K562 treated with DMSO at 1 percent for 48 hours (cell line): Measurements from ENCODE around the gene RPS6KA4. TPM values are rescaled to one million over a fixed set of nuclear protein-coding genes. Genes with fewer than 3 reads are reported as not detected.

ENCODE experiments used
- total RNA-seq: library from RNA; unstranded; fragments of 300-600 nt; gene quantifications from 2 replicates; pipeline ENCODE4 v1.2.3, GENCODE V29; 2022; ENCODE audit warnings: low replicate concordance; ENCODE audit errors: extremely low read depth

The RPS6KA4 gene
- total RNA-seq = not detected in 2 replicates

GRCh38 chr11:64358907-64359711 is at the start of gene RPS6KA4:
Gene RPS6KA4 (plus strand): TSS chr11:64359162. CDS start chr11:64359236, 74 bp downstream.

GRCh38 chr11:64317325-64317960 is 41.5 kb upstream of the RPS6KA4 start, which contains the start of gene TRMT112:
Gene TRMT112 (minus strand): TSS chr11:64317559. CDS start chr11:64317526, 33 bp downstream.

DNA sequence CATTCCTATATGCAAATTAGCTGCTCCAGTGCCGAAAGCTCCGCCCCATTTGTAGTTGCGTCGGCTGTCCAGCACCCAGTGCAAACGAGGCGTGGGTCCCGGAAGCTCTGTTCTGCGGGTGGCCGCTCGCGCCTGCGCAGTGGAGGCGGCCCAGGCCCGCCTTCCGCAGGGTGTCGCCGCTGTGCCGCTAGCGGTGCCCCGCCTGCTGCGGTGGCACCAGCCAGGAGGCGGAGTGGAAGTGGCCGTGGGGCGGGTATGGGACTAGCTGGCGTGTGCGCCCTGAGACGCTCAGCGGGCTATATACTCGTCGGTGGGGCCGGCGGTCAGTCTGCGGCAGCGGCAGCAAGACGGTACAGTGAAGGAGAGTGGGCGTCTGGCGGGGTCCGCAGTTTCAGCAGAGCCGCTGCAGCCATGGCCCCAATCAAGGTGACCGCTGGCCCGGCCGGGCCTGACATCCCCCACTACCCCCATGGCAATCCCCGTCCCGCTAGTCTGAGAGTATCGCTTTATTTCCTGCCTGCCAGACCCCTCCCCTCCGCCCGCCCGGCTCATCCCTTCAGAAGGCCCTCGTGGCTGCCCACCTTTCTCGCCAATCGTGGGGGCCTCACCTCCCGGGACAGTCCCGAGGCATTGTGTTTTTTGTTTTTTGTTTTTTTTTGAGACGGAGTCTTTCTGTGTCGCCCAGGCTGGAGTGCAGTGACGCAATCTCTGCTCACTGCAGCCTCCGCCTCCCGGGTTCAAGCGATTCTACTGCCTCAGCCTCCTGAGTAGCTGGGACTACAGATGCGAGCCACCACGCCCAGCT is 40.8 kb upstream of the RPS6KA4 start, which contains the start of gene PRDX5:
TSS of gene PRDX5 (plus strand) at position 161 of the 805 bp plus-strand sequence. CDS start at position 256, 95 bp downstream.

GRCh38 chr11:64339754-64340408 is 19.1 kb upstream of the RPS6KA4 start, which contains the start of gene CCDC88B:
Gene CCDC88B (plus strand): TSS chr11:64340204. CDS start chr11:64340267, 63 bp downstream.

Other genes starting within 250 kb of the RPS6KA4 start
- not detected in 2 replicates for gene MACROD1, start 193.0 kb upstream of the RPS6KA4 start, total RNA-seq
- not detected in 2 replicates for gene STIP1, start 173.0 kb upstream of the RPS6KA4 start, total RNA-seq
- not detected in 2 replicates for gene FERMT3, start 152.4 kb upstream of the RPS6KA4 start, total RNA-seq
- gene TRPT1, start 133.0 kb upstream of the RPS6KA4 start, total RNA-seq = not detected in 2 replicates
- gene NUDT22, start 132.9 kb upstream of the RPS6KA4 start, total RNA-seq = not detected in 2 replicates
- gene DNAJC4, start 128.6 kb upstream of the RPS6KA4 start, total RNA-seq = not detected in 2 replicates
- gene VEGFB, start 124.6 kb upstream of the RPS6KA4 start, total RNA-seq = not detected in 2 replicates
- gene FKBP2, start 118.1 kb upstream of the RPS6KA4 start, total RNA-seq = not detected in 2 replicates
- not detected in 2 replicates for gene PPP1R14B, start 112.2 kb upstream of the RPS6KA4 start, total RNA-seq
- gene PLCB3, start 107.6 kb upstream of the RPS6KA4 start, total RNA-seq = not detected in 2 replicates
- gene BAD, start 74.5 kb upstream of the RPS6KA4 start, total RNA-seq = not detected in 2 replicates
- gene GPR137, start 73.3 kb upstream of the RPS6KA4 start, total RNA-seq = not detected in 2 replicates
- not detected in 2 replicates for gene KCNK4, start 67.9 kb upstream of the RPS6KA4 start, total RNA-seq
- not detected in 2 replicates for gene CATSPERZ, start 58.8 kb upstream of the RPS6KA4 start, total RNA-seq
- 647 TPM in 1 of 2 replicates, not detected in the other for gene ESRRA, start 53.6 kb upstream of the RPS6KA4 start, total RNA-seq
- 1,561 TPM in 1 of 2 replicates, not detected in the other for gene TRMT112, start 41.6 kb upstream of the RPS6KA4 start, total RNA-seq
- not detected in 2 replicates for gene PRDX5, start 41.0 kb upstream of the RPS6KA4 start, total RNA-seq
- not detected in 2 replicates for gene CCDC88B, start 19.0 kb upstream of the RPS6KA4 start, total RNA-seq
- gene SLC22A11, start 196.8 kb downstream of the RPS6KA4 start, total RNA-seq = not detected in 2 replicates
- gene SLC22A12, start 232.1 kb downstream of the RPS6KA4 start, total RNA-seq = not detected in 2 replicates